GM19099 (cell line): ENCODE measurements around the gene DHX38.
A peak's percentile ranks its signal among the peaks of the same experiment; 100 is the strongest.
"Not testable (repeated sequence)": the region's sequence is repeated elsewhere in the genome, so short reads cannot be mapped to it uniquely, and the experiment has no call there.

ENCODE experiments used
- POLR2A ChIP-seq: IDR thresholded peaks from 3 replicates; pipeline ENCODE4 v1.6.1; 2011; ENCODE audit warnings: low read depth; ENCODE audit not compliant: insufficient read length; ENCODE audit errors: extremely low read depth

Gene DHX38

GRCh38 chr16:72093448-72094265 lies at the start of gene DHX38, which contains the start of gene TXNL4B:
TSS of gene DHX38 (plus strand) at chr16:72093847. CDS start at chr16:72096158, 2,311 bp downstream.
TSS of gene TXNL4B (minus strand) at chr16:72093620. CDS start at chr16:72090749, 2,871 bp downstream.
- peak; percentile 81 for TF ChIP-seq POLR2A

DNA sequence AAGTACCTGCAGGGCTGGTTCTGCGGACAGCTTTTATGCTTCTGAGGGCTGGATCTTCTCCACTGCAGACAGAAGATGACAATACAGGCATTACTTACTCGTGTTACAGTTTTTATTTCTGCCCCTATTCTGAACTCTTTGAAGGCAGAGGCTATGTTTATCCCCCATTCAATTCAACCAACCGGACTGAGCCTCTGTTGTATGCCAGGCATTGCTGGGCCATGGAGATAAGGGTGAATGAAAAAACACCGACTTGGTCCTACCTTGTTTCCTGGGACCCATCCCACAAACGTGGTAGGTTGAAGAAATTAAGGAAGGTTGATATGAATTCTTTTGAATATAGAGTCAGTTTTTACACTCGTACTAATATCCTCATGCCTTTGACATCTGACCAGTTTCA lies 49.4 kb upstream of the DHX38 start:
- TF ChIP-seq POLR2A = no peak

- no peak for TF ChIP-seq POLR2A
Measured at GRCh38 chr16:72044825-72045359, 48.8 kb upstream of the DHX38 start.

DNA sequence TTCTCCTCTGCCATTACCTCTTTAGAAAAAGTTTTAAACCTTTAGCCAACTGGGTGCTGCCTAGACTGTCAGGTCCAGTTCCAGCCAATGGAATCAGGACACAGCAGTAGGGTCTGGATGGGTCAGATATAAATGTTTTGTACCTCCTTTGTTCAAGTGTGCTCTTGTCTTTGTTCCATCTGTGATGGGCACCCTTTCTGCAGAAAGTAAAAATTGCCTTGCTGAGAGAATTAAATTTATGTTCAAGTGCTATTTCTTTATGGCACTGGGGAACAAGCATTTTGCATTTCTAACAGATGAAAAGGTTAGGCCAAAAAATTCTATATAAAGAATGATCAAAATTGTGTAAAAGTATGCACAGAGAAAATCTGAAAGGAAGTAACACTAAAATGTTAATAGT lies 44.5 kb upstream of the DHX38 start:
- TF ChIP-seq POLR2A = no peak

DNA sequence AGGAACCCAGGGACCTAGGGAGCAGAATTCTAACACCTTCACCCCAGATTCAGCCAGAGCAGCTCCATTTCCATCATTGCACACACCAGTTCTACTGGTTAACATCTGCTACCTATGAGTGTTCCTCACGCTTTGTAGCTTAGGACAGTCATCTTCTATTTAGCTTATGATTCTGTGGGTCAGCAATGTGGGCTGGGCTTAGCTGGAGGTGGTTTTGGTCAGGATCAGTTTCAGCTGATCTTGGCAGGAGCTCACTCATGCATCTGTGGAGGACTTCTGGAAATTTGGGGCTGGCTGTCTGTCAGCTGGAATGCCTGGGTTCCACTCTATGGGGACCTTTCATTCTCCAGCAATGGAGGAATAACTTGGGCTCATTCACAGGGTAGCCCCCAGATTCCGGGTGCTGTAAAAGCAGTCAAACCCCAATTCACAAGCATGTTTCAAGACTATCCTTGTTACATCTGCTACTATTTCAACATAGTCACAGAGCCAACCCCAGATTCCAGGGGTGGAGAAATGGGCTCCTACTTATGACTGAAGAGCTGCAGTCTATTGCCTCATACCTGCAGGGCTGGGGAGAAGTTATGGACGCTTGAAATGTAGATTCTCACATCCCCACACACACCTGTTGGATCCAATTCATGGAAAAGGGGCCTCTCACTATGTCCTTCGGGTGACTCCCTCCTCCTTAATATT lies 42.7 kb upstream of the DHX38 start:
- TF ChIP-seq POLR2A = no peak

DNA sequence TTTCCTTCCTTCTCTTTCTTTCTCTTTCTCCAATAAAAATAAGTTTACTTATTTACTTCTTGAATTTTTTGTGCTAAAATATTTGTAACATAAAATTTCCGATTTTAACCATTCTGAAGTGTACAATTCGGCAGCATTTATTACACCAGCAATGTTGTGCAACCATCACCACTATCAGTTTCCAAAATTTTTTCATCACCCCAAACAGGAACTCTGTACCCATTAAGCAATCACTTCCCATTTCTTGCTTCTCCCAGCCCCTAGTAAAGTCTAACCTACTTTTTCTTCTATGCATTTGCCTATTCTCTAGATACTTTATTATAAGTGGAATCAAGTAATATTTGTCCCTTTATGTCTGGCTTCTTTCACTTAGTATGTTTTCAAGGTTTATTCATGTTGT lies 41.8 kb upstream of the DHX38 start:
- TF ChIP-seq POLR2A = no peak

DNA sequence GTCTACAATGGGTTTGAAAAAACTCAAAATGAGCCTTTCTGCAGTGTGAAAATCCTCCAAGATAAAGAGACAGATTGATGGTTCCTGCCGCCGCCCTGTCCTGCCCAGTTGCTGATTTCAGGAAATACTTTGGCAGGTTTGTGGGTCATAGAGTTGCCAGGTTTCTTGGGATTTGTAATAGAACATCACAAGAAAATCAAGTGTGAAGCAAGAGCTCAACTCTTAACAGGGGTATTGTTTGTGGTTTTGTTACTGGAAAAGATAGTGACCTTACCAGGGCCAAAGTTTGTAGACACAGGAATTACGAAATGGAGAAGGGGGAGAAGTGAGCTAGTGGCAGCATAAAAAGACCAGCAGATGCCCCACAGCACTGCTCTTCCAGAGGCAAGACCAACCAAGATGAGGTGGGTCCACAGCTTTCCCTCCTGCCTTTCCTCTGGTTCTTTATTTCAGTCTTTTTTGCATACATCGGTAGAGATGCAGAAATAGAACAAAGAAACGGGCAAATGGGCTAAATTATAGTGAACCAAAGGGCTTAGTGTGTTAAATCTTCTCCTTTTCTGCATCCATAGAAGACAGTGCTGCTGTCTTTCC lies 39.3 kb upstream of the DHX38 start, which contains the start of gene HP:
TSS of gene HP (plus strand) at position 252 of the 594 bp plus-strand sequence. CDS start at position 400, 148 bp downstream.
- not testable (repeated sequence) for TF ChIP-seq POLR2A

DNA sequence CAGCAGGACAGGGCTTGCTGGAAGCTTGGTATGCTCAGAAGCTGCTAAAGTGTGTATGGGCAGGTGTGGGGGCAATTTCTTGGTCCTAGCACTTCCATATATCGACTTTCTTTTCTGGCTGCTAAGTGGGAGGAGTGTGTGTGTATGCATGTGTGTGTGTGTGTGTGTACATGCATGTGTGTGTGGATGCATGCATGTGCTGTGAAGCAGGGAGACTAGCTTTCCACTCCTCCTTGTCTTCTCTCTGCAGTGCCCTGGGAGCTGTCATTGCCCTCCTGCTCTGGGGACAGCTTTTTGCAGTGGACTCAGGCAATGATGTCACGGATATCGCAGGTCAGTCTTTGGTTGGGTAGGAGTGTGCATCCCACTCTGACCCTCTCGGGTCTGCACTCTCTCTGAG lies 37.7 kb upstream of the DHX38 start:
- TF ChIP-seq POLR2A = no peak

GRCh38 chr16:72060405-72060804 lies 33.2 kb upstream of the DHX38 start:
- TF ChIP-seq POLR2A = no peak

DNA sequence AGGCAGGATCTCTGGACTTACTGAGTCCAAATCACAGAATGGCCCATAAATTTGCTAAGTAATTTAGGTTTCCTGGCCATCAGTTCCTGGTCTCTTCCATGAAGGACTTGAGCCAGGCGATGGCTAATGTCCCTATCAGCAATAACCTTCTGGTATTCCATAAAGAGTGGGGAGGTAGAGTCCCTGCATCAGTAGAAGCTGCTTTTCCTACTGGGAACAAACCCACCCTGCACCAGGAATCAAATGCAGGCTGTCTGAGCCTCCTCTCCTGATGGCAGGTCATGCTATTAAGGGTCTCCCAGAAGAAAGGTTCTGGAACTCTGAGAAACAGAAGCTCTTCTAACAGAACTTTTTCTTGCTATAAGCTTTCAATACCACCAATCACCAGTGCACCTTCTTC lies 32.1 kb upstream of the DHX38 start:
- TF ChIP-seq POLR2A = no peak

- TF ChIP-seq POLR2A = no peak
Measured at GRCh38 chr16:72064361-72064894, 29.2 kb upstream of the DHX38 start.

DNA sequence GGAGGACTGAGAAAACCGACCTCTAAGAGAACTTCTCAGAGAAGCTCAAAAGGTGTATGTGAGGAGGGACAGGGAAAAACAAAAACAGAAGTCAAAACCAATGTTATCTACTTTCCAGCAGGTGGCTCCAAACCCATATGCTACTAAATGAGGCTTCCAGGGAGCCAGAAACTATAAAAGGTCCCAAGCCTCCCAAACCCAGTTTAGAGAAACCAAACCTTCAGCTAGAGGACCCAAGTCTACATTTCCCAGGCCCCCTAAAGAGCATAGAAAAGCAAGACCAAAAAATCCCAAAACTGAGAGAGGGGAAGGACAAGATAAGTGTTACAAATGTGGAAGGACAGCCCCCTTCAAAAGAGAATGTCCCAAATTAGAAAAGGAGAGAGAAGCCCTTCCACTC lies 26.9 kb upstream of the DHX38 start:
- no peak for TF ChIP-seq POLR2A

GRCh38 chr16:72068930-72069329 lies 24.7 kb upstream of the DHX38 start:
- TF ChIP-seq POLR2A = no peak

DNA sequence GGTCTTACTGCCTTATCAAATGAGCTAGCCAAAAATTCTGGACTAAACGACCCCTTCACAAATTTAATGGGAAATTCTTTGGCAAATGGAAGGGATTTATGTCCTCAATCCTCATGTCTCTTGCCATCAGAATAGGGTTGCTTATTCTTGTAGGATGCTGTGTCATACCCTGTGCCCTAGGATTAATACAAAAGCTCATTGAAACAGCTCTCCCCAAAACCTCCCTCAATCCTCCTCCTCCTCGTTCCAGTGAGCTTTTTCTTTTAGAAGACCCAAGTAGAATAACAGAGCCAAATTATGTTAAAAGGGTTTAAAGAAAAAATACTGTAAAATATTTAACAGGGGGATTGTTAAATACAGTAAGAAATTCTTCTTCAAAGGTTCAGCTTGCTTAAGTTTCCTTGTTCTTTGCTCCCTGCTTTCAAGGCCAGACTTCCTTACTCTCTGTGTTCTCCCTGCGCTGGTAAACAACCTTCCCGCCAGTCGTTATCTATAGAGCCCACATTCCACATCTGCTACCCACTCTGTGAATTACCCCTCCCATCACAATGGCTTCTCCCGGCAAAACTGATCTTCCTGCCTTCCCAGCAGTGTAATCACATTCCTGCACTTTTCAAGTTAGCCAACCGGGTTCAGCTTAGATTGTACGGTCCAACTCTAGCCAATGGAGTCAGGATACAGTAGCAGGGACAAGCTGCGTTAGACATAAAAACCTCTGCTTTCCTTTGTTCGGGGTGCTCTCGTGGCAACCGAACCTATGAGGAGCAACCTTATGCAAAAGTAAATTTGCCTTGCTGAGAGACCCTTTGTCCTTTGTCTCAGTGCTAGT lies 20.9 kb upstream of the DHX38 start:
- no peak for TF ChIP-seq POLR2A
